ENCODE measurements around the gene UPF2.

Gene UPF2

GRCh38 chr10:11879387-11880094, 163.1 kb downstream of the UPF2 start:
- DNase-seq = no peak
- no peaks in the 10 kb centered on the region for H3K4me1 ChIP-seq (ENCODE audit: low read length)
- H3K9me3 ChIP-seq (replicated peaks; ENCODE audit: insufficient read depth, low read length) = no peaks in the 10 kb centered on the region
- H3K27me3 ChIP-seq (replicated peaks; ENCODE audit: insufficient read depth, low read length) = peaks cover 24% of the 10 kb centered on the region
- H3K9me2 ChIP-seq (replicated peaks; ENCODE audit: insufficient read depth, low read length) = no peaks in the 10 kb centered on the region
- no peak overlapping the region for H3K9ac ChIP-seq (ENCODE audit: low read length)
- no peaks in the 10 kb centered on the region for H3K79me2 ChIP-seq (ENCODE audit: low read length)
- no peak overlapping the region for H3K4me3 ChIP-seq (ENCODE audit: low read length)
- H2AFZ ChIP-seq (ENCODE audit: low read length) = no peak overlapping the region
- no peak overlapping the region for H3K4me2 ChIP-seq (ENCODE audit: low read depth, low read length)
- TF ChIP-seq EZH2 (optimal IDR thresholded peaks at IDR 0.05; ENCODE audit: low read depth, low read length) = no peak
- TF ChIP-seq CTCF (IDR thresholded peaks at IDR 0.05; ENCODE audit: low read length) = no peak
- TF ChIP-seq EZH2phosphoT487 (IDR thresholded peaks at IDR 0.05; ENCODE audit: low read length) = no peak
- H4K20me1 ChIP-seq (ENCODE audit: insufficient read depth, low read length) = no peaks in the 10 kb centered on the region
- H3K27ac ChIP-seq (ENCODE audit: low read length) = no peak overlapping the region
- H3F3A ChIP-seq (ENCODE audit: insufficient read depth, low read length) = no peaks in the 10 kb centered on the region
- no peaks in the 10 kb centered on the region for H3K36me3 ChIP-seq (replicated peaks; ENCODE audit: insufficient read depth, low read length)

GRCh38 chr10:11878776-11879175, 163.8 kb downstream of the UPF2 start:
- no peaks in the 10 kb centered on the region for H3K36me3 ChIP-seq (replicated peaks; ENCODE audit: insufficient read depth, low read length)
- no peaks in the 10 kb centered on the region for H3F3A ChIP-seq (ENCODE audit: insufficient read depth, low read length)
- no peaks in the 10 kb centered on the region for H3K9me2 ChIP-seq (replicated peaks; ENCODE audit: insufficient read depth, low read length)
- H4K20me1 ChIP-seq (ENCODE audit: insufficient read depth, low read length) = no peaks in the 10 kb centered on the region
- H3K27me3 ChIP-seq (replicated peaks; ENCODE audit: insufficient read depth, low read length) = peaks cover 24% of the 10 kb centered on the region
- no peak for DNase-seq
- no peak overlapping the region for H3K4me2 ChIP-seq (ENCODE audit: low read depth, low read length)
- no peaks in the 10 kb centered on the region for H3K79me2 ChIP-seq (ENCODE audit: low read length)
- no peak overlapping the region for H2AFZ ChIP-seq (ENCODE audit: low read length)
- no peak for TF ChIP-seq EZH2phosphoT487 (IDR thresholded peaks at IDR 0.05; ENCODE audit: low read length)
- TF ChIP-seq CTCF (IDR thresholded peaks at IDR 0.05; ENCODE audit: low read length) = no peak
- TF ChIP-seq EZH2 (optimal IDR thresholded peaks at IDR 0.05; ENCODE audit: low read depth, low read length) = no peak
- H3K9me3 ChIP-seq (replicated peaks; ENCODE audit: insufficient read depth, low read length) = no peaks in the 10 kb centered on the region
- no peaks in the 10 kb centered on the region for H3K4me1 ChIP-seq (ENCODE audit: low read length)
- no peak overlapping the region for H3K9ac ChIP-seq (ENCODE audit: low read length)
- H3K4me3 ChIP-seq (ENCODE audit: low read length) = no peak overlapping the region
- H3K27ac ChIP-seq (ENCODE audit: low read length) = no peak overlapping the region

GRCh38 chr10:11877591-11877905, 165.1 kb downstream of the UPF2 start:
- no peaks in the 10 kb centered on the region for H3K79me2 ChIP-seq (ENCODE audit: low read length)
- no peaks in the 10 kb centered on the region for H4K20me1 ChIP-seq (ENCODE audit: insufficient read depth, low read length)
- H3K4me2 ChIP-seq (ENCODE audit: low read depth, low read length) = no peak overlapping the region
- peaks cover 24% of the 10 kb centered on the region for H3K27me3 ChIP-seq (replicated peaks; ENCODE audit: insufficient read depth, low read length)
- H3K4me3 ChIP-seq (ENCODE audit: low read length) = no peak overlapping the region
- no peak for TF ChIP-seq EZH2phosphoT487 (IDR thresholded peaks at IDR 0.05; ENCODE audit: low read length)
- no peak for TF ChIP-seq EZH2 (optimal IDR thresholded peaks at IDR 0.05; ENCODE audit: low read depth, low read length)
- TF ChIP-seq CTCF (IDR thresholded peaks at IDR 0.05; ENCODE audit: low read length) = no peak
- no peak overlapping the region for H3K9ac ChIP-seq (ENCODE audit: low read length)
- no peaks in the 10 kb centered on the region for H3K9me2 ChIP-seq (replicated peaks; ENCODE audit: insufficient read depth, low read length)
- no peak for DNase-seq
- no peak overlapping the region for H3K27ac ChIP-seq (ENCODE audit: low read length)
- no peaks in the 10 kb centered on the region for H3F3A ChIP-seq (ENCODE audit: insufficient read depth, low read length)
- no peaks in the 10 kb centered on the region for H3K4me1 ChIP-seq (ENCODE audit: low read length)
- H2AFZ ChIP-seq (ENCODE audit: low read length) = no peak overlapping the region
- no peaks in the 10 kb centered on the region for H3K36me3 ChIP-seq (replicated peaks; ENCODE audit: insufficient read depth, low read length)
- no peaks in the 10 kb centered on the region for H3K9me3 ChIP-seq (replicated peaks; ENCODE audit: insufficient read depth, low read length)
